Right lobe of liver (tissue), 4 donors: ENCODE data around the gene ASPHD1.

ENCODE experiments used
- CTCF ChIP-seq, 4 donors: fragments of 200-600 bp in 3 of 4; fragments of 450-650 bp in 1 of 4; IDR thresholded peaks; one replicate each; pipeline versions ENCODE4 v1.5.1 to v1.8.0; 2016 to 2022; ENCODE audit warnings: antibody characterized with exemption in 4 of 4, mild to moderate bottlenecking in 2 of 4
- POLR2A ChIP-seq: fragments of 450-650 bp; IDR thresholded peaks from one replicate; pipeline ENCODE4 v1.6.1; 2017; ENCODE audit warnings: antibody characterized with exemption, mild to moderate bottlenecking
- donor health status: DM: no; HTN: no; CAD: no.
- donor health status: DM: no; HTN: no; CAD: no.
- donor health status: DM: no; HTN: yes; CAD: no.

- TF ChIP-seq CTCF (IDR thresholded peaks at IDR 0.05) (no peak), POLR2A (no peak)
Observed at GRCh38 chr16:29852654-29853053, 47.6 kb upstream of the ASPHD1 start.
